ENCODE data around the gene LPIN1.

- TF ChIP-seq TGIF2 (CRISPR knock-in tag; IDR thresholded peaks at IDR 0.05), result no peak
- no peak for TF ChIP-seq ZFP36L2 (CRISPR knock-in tag; IDR thresholded peaks at IDR 0.05)
- TF ChIP-seq TCF7L2 (IDR thresholded peaks at IDR 0.05; ENCODE audit: low read depth, low read length), result no peak
- TF ChIP-seq, protein P1, sequence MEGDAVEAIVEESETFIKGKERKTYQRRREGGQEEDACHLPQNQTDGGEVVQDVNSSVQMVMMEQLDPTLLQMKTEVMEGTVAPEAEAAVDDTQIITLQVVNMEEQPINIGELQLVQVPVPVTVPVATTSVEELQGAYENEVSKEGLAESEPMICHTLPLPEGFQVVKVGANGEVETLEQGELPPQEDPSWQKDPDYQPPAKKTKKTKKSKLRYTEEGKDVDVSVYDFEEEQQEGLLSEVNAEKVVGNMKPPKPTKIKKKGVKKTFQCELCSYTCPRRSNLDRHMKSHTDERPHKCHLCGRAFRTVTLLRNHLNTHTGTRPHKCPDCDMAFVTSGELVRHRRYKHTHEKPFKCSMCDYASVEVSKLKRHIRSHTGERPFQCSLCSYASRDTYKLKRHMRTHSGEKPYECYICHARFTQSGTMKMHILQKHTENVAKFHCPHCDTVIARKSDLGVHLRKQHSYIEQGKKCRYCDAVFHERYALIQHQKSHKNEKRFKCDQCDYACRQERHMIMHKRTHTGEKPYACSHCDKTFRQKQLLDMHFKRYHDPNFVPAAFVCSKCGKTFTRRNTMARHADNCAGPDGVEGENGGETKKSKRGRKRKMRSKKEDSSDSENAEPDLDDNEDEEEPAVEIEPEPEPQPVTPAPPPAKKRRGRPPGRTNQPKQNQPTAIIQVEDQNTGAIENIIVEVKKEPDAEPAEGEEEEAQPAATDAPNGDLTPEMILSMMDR (CRISPR knock-in tag; IDR thresholded peaks at IDR 0.05), result no peak
- TF ChIP-seq ATF2 (CRISPR knock-in tag; IDR thresholded peaks at IDR 0.05), result no peak
- TF ChIP-seq STAT5B (CRISPR knock-in tag; IDR thresholded peaks at IDR 0.05), result no peak
- no peak for TF ChIP-seq HMG20B (CRISPR knock-in tag; conservative IDR thresholded peaks at IDR 0.05)
- TF ChIP-seq YEATS4 (CRISPR knock-in tag; IDR thresholded peaks at IDR 0.05; ENCODE audit: borderline replicate concordance), result no peak
- no peak for TF ChIP-seq MAX (IDR thresholded peaks at IDR 0.05)
- TF ChIP-seq, protein P2, sequence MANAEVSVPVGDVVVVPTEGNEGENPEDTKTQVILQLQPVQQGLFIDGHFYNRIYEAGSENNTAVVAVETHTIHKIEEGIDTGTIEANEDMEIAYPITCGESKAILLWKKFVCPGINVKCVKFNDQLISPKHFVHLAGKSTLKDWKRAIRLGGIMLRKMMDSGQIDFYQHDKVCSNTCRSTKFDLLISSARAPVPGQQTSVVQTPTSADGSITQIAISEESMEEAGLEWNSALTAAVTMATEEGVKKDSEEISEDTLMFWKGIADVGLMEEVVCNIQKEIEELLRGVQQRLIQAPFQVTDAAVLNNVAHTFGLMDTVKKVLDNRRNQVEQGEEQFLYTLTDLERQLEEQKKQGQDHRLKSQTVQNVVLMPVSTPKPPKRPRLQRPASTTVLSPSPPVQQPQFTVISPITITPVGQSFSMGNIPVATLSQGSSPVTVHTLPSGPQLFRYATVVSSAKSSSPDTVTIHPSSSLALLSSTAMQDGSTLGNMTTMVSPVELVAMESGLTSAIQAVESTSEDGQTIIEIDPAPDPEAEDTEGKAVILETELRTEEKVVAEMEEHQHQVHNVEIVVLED (CRISPR knock-in tag; IDR thresholded peaks at IDR 0.05; ENCODE audit: borderline replicate concordance), result no peak
- TF ChIP-seq, protein P3, sequence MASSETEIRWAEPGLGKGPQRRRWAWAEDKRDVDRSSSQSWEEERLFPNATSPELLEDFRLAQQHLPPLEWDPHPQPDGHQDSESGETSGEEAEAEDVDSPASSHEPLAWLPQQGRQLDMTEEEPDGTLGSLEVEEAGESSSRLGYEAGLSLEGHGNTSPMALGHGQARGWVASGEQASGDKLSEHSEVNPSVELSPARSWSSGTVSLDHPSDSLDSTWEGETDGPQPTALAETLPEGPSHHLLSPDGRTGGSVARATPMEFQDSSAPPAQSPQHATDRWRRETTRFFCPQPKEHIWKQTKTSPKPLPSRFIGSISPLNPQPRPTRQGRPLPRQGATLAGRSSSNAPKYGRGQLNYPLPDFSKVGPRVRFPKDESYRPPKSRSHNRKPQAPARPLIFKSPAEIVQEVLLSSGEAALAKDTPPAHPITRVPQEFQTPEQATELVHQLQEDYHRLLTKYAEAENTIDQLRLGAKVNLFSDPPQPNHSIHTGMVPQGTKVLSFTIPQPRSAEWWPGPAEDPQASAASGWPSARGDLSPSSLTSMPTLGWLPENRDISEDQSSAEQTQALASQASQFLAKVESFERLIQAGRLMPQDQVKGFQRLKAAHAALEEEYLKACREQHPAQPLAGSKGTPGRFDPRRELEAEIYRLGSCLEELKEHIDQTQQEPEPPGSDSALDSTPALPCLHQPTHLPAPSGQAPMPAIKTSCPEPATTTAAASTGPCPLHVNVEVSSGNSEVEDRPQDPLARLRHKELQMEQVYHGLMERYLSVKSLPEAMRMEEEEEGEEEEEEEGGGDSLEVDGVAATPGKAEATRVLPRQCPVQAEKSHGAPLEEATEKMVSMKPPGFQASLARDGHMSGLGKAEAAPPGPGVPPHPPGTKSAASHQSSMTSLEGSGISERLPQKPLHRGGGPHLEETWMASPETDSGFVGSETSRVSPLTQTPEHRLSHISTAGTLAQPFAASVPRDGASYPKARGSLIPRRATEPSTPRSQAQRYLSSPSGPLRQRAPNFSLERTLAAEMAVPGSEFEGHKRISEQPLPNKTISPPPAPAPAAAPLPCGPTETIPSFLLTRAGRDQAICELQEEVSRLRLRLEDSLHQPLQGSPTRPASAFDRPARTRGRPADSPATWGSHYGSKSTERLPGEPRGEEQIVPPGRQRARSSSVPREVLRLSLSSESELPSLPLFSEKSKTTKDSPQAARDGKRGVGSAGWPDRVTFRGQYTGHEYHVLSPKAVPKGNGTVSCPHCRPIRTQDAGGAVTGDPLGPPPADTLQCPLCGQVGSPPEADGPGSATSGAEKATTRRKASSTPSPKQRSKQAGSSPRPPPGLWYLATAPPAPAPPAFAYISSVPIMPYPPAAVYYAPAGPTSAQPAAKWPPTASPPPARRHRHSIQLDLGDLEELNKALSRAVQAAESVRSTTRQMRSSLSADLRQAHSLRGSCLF (CRISPR knock-in tag; IDR thresholded peaks at IDR 0.05; ENCODE audit: borderline replicate concordance), result no peak
- no peak for TF ChIP-seq CHD4 (IDR thresholded peaks at IDR 0.05; ENCODE audit: borderline replicate concordance, low read length)
Measured at GRCh38 chr2:11770531-11771188, 24.2 kb downstream of the LPIN1 start.
